Measurements from ENCODE around the gene DDX54.
"Not testable (repeated sequence)": the region's sequence is repeated elsewhere in the genome, so short reads cannot be mapped to it uniquely, and the experiment has no call there.

The DDX54 gene

DNA sequence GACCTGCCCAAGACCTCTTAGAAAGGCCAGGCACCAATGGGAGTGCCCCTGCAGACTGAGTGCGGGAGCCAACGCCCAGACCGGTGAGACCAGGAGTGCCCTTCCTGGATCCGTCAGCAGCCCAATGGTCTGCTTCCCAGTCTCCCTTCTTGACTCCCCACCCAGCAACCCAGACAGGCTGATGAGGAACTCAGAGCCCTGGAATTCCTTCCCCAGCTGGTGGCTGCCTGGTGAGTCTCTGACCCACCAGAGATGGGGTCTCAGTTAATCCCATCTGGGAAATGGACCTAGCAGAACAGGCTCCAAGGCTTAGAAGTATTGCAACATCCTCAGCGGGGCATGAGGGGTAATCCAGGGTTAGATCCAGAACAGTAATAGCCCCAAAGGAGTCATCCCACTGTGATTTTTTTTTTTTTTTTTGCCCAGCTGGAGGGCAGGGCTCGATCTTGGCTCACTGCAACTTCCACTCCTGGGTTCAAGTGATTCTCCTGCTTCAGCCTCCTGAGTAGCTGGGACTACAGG is 48.2 kb downstream of the DDX54 start:
- no peak for DNase-seq

DNA sequence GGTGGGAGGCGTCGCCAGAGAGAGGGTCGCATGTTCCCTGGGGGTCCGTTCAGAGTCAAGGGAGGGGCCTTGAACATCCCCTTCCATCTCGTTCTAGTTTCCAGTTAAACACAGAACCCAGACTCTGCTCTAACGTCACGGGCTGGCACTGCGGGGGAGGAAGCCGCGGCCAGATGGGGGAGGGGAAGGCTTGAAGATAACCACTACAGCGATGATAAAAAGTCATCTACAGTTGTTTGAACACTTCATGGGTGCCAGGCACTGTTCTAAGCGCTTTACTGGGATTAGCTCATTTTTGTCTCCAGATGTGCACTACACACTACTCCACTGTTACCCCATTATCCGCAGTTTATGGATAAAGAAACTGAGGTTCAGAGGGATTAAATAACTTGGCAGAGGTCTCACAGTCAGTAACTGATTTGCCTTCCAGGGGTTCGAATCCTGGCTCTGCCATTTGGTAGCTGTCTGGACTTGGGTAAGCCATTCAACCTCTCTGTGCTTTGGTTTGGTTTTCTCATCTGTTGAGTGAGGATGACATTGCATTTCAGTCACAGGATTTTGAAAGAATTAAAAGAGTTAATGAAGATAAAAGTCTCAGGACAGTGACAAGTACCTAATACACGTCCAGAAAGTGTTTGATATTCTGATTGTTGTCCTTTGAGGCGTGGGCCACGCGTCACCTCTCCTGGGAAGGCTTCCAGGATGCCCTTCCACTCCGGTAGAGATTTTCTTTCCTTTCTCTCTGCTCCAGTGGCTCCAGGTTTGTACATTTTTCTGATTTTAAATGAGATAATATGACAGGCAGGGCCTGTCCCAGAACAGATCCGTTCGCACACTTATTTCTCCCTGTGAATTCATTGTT is 48.9 kb downstream of the DDX54 start:
- DNase-seq, result no peak

DNA sequence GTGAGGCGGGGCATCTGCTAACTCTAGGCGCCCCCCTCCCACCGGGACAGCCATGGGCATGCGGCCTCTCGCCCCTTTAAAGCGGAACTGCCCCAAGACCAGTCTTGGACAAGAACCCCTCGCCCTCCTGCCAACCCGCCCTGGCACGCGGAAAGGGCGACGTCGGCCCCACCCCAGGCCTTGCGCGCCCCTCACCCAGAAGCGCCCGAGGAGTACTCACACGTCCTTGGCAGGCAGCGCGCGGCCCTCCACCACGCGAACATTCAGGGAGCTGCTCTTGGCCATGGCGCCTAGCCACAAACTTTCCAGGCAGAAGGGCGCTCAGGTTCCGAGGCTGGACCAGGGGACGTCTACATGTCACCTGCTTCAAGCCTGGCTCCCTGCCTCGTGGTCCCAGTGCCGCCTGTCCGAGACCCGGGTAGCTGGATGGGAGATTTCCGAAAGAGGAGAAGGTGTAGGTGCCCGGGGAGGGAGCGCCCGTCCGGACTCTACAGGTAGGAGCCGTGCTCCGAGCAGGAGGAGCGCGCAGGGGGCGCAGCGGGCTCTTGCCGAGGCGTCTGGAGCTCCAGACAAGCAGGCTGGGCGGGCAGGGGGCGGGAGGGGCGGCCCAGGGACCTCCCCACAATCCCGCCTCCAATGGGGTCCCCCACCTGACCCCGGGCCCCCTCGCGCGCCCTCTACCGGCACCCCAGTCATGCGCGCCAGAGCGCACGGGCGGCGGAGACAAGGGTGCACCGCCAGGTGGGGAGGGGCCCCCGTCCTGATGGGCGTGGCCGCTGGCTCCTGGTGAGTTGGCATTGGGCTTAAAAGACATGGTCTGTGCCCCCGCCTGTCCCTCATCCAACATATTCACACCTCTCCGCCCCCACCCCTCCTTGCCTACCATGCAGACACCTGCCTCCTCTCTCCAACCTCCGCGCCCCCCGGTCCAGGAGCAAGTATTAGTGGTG is 49.8 kb downstream of the DDX54 start, which contains the start of gene RASAL1:
RASAL1 (minus strand) TSS at position 584 of the 950 bp plus-strand sequence; CDS start at position 285, 299 bp downstream.
- DNase-seq, result peak; percentile 81

- no peak for DNase-seq
These were observed 50.7 kb downstream of the DDX54 start for GRCh38 chr12:113134521-113134951.

DNA sequence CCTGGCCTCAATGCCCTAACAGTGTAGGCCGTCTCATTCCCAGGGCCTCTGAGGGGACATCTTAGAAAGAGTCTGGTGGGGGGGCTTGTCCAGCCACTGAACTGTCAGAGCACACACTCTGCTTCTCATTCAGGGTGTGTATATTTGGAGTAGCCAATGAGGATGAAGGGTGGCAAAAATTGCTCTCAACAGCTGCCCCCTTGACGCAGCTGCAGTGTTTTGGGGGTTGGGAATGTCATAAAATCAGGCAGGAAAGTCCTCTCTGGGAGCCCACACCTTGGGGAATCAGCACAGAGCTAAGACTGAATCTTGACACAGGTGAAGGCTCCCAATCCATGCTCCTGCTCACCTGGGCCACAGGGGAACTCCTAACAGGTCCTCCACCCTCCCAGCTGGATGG is 51.2 kb downstream of the DDX54 start:
- no peak for DNase-seq

GRCh38 chr12:113133666-113134065 is 51.6 kb downstream of the DDX54 start:
- DNase-seq, result no peak

DNA sequence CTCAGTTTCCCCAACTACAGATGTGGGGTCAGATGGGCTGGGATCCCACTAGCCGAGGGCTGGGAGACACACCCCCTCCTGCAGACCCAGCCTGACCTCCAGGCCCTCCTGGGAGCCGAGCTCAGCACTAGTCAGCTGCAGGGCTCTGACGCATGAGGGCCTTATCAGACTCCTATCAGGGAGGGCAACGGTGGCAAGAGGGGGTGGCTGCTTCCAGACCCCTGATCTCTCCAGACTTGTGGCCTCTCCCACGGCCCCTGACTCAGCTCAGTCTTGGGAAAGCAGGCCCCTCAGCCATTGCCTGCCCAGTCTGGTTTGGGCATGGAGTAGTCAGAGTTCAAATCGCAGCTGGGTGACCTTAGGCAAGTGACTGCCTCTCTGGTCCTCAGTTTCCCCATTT is 52.2 kb downstream of the DDX54 start:
- DNase-seq, result no peak

GRCh38 chr12:113131556-113131955 is 53.7 kb downstream of the DDX54 start:
- no peak for DNase-seq

DNA sequence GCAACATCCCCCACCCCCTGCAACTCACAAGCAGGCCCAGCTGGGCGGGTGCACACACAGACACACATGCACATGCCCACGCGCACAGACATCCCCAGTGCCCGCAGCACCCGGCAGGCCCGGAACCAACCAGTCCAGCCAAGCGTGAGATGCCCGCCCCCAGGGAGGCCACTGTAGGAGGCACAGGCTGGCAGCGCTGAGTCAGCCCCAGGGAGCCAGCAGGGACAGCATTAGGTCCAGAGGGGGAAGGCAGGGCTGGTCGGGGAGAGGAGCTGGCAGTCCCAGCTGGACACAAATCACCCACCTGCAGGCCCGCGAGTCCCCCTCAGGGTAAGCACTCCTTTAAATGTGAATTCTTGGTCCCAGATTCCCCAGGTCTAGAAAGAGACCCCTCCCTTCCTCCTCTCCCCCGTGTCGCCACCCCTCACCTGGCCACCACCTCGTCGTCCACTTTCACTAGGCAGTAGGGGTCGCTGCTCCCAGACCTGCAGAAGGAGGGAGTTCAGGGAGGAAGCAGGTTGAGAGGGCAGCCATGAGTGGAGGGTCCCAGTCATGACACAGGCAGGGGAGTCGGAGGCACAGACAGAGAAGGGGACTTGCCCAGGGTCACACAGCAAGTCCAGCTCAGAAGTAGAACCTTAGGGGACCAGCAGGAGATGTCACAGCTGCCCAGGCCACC is 54.7 kb downstream of the DDX54 start:
- DNase-seq, result peak; percentile 33

DNA sequence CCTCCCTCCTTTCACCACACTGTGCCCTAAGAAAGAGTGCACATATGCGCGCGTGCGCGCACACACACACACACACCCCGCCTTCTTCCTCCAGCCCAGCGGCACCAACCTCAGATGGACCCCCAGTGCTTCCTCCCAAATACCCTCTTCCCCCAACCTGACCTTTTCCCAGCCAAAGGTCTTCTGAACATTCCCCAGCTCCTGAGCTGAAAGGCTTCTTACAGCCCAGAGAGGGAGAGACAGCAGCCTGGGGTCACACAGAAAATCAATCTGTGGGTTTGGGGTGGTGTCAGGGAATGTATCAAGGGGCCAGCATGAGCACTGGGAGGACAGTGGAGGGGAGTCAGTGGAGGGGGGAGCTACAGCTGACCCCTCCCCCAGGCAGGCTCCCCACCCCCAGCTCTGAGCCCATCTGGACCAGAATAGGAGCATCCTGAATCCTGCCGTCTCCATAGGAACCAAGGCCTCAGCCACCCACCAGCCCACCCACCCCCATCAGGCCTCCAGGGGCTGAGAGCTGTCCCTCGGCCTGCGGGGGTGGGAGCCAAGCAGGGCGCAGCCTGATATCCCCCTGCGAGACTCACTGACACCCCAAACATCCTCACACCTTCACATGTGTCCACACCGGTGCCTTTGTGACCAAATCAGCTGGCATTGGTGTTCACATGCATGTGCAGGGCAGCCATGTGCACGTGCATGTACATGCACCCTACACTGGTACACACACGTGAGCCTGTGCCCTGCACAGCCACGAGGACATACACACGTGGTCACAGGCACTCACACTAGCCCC is 55.4 kb downstream of the DDX54 start:
- no peak for DNase-seq

DNA sequence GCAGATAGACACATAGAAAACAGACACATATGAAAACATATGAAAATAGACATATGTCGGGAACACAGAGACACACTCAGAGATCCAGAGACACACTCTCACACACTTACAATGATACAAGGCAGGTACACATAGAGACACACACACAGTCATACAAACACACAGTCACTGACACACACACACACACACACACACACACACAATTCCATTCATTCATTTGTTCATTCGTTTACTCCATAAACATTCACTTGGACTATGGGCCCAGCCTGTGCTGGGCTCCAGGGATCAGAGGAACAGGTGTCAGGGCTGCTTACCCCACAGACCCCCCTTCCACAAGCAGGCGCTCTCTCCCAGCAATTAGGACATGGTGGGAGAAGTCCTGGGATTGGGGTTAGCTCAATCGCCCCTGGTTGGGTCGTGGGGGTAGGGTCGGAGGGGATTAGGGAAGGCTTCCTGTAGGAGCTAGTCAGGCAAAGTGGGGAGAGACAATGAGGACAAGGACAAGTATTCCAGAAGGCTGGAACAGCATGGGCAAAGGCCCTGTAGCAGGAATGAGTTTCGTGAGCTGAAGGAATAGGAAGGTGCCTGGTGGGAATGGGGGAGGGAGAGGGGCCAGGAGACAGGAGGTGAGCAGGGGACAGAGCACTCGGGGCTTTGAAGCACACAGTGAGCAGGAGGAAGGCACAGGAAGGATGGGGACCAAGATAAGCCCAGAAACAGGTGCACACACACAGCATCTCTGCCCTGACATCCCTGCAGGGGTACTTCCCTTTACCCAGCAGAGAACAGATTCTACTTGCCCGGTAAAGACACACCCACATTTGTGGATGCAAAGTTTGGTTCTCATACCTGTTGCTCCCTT is 56.2 kb downstream of the DDX54 start:
- DNase-seq, result peak; percentile 35

DNA sequence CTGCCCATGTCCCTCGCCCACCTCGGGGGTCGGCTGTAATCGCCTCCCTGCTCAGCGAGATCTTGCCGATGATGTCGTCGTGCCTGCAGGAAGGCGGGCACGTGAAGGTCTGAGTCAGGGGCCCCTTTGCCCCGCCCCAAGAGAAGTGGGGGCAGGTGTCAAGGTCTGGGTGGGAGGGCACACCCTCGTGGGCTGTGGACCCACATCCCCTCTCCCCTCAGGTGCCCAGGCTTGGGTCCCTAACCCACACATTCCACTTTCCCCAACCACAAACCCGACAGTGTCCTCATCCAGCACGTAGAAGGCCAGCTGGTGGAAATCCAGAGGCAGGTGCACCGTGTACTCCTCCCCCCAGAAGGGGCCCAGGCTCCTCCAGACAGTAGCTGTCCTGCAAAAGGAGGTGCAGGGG is 57.5 kb downstream of the DDX54 start:
- no peak for DNase-seq

DNA sequence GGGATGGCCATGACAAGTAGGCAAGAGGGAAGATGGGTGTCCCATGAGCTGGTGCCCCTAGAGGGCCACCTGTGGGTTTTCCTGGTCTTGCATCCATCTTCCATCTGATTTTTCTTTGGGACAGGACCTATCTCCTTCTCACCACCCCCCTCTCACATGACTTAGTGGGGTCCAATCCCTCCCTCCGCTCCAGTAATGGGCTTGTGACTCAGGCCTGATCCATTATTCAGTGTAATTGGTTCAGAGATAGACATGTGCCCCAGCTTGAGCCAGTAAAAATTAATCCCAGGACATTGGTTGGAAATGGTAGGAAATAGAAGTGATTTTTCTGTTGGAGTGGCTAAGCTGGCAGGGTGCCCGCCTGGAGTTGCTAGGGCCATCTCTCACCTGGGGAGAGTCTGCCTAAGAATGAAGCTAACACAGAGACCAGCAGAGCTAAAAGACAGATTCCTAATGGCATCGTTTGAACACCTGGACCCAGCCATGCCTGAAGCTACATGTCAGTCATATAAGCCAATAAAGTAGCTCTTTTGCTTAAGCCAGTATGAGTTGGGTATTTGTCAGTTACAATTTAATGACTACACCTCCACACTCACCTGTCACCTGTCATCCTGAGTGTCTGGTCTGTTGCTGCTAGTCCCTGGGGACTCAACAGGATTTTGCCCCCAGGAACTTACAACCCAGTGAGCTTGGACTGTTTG is 64.5 kb downstream of the DDX54 start:
- DNase-seq, result peak; percentile 73

GRCh38 chr12:113119980-113120669 is 65.2 kb downstream of the DDX54 start:
- DNase-seq, result peak; percentile 32

- DNase-seq, result no peak
These were observed 67.1 kb downstream of the DDX54 start for GRCh38 chr12:113118142-113118541.

DNA sequence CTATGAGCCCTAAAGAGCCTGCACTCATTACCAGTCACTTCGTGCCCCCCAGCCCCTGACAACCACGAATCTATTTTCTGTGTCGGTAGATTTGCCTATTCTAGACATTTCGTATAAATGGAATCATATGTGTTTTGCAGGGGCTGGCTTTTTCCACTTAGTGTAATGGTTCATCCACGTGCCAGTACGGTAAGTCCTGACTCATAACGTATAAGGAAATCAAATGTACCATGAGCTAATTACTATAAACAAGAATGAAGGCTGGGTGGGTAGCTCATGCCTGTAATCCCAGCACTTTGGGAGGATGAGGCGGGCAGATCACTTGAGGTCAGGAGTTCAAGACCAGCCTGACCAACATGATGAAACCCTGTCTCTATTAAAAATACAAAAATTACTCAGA is 67.6 kb downstream of the DDX54 start:
- DNase-seq, result not testable (repeated sequence)

DNA sequence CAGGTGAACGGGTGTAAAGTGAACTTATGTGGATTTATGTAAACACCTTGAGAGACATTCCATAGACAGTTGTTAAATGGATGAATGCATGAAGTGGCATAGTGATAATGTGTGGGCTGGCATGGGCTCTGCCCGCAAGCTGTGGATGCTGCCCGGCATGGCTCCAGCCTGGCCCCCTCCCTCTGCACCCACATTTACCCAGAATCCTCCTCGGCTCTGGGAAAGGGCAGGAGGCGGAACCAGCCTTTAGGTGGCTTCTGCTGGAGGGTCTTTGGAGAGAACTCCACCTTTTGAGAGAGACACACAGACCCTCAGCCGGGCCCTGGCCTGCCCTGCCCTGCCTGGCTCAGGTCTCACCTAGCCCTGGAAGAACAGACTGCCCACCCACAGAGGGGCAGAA is 68.4 kb downstream of the DDX54 start:
- DNase-seq, result peak; percentile 28

DNA sequence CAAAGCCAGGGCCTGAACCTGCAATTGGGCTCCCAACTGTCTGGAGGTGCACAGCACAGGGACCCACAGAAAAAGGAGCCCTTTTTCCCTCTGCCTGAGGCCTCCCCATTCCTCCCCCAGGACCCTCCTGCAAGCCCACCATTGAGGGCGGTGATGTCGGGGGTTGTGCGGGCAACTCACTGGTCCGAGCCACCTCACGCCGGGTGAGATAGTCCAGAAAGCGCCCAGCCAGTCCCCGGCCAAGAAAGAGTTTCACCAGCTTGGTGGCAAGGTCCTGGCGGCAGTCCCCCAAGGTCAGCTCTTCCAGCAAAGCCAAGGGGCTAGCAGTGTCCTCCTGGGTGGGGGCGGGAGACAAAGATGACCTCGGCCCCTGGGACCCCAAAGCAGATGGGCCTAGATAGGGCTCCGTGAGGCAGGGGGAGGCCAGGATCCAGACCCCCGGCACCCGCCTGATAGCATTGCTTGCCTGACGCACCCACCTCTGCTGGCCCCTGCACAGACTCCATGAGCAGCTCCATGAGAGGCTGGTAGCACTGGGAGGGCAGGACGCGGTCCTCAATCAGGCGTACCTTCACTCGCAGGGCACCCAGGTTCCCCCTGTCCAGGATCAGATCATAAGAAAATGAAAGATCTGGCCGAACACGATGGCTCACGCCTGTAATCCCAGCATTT is 69.7 kb downstream of the DDX54 start:
- no peak for DNase-seq

Data from NCI-H82 (cell line).